Measurements from ENCODE around the gene WAS.

The WAS gene

DNA sequence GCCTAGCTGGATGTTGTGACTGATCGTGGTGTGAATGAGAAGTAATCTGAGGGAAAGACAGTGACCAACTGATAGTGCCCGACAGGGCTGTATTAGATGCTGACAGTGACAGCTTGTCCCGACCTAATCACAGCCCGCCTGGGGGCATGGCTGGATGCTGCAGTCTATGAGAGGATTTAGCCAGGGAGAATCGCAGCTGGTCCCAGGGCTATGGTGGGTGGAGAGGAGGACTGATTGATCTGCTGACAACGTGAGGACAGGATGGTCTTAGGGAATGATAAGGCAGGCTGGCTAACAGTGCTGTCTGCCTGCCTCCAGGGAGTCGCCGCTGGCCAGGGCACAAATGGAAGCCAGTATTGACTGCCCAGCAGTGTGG lies 12.3 kb downstream of the WAS start:
- TF ChIP-seq BACH2 (CRISPR knock-in tag; IDR thresholded peaks at IDR 0.05; ENCODE audit: borderline replicate concordance) (no peak), ZNF70 (CRISPR knock-in tag; IDR thresholded peaks at IDR 0.05) (no peak), GLIS3 (CRISPR knock-in tag; IDR thresholded peaks at IDR 0.05) (no peak), CSDC2 (CRISPR knock-in tag; IDR thresholded peaks at IDR 0.05) (no peak), PPARA (CRISPR knock-in tag; IDR thresholded peaks at IDR 0.05; ENCODE audit: borderline replicate concordance) (no peak), SNAI2 (CRISPR knock-in tag; IDR thresholded peaks at IDR 0.05) (no peak), TSHZ2 (CRISPR knock-in tag; IDR thresholded peaks at IDR 0.05) (no peak), CREB5 (CRISPR knock-in tag; IDR thresholded peaks at IDR 0.05; ENCODE audit: low read depth) (no peak), ZNF565 (CRISPR knock-in tag; conservative IDR thresholded peaks at IDR 0.05; ENCODE audit: low read depth) (no peak), RARB (CRISPR knock-in tag; IDR thresholded peaks at IDR 0.05) (no peak), ZFP30 (CRISPR knock-in tag; IDR thresholded peaks at IDR 0.05) (no peak), CSRNP3 (CRISPR knock-in tag; IDR thresholded peaks at IDR 0.05) (no peak), ZFP3 (CRISPR knock-in tag; IDR thresholded peaks at IDR 0.05) (no peak), OSR1 (CRISPR knock-in tag; IDR thresholded peaks at IDR 0.05) (no peak), ISL1 (CRISPR knock-in tag; IDR thresholded peaks at IDR 0.05) (no peak), ZNF8 (CRISPR knock-in tag; IDR thresholded peaks at IDR 0.05) (no peak)
- TF ChIP-seq, protein P1, sequence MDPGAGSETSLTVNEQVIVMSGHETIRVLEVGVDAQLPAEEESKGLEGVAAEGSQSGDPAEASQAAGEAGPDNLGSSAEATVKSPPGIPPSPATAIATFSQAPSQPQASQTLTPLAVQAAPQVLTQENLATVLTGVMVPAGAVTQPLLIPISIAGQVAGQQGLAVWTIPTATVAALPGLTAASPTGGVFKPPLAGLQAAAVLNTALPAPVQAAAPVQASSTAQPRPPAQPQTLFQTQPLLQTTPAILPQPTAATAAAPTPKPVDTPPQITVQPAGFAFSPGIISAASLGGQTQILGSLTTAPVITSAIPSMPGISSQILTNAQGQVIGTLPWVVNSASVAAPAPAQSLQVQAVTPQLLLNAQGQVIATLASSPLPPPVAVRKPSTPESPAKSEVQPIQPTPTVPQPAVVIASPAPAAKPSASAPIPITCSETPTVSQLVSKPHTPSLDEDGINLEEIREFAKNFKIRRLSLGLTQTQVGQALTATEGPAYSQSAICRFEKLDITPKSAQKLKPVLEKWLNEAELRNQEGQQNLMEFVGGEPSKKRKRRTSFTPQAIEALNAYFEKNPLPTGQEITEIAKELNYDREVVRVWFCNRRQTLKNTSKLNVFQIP (CRISPR knock-in tag; IDR thresholded peaks at IDR 0.05; ENCODE audit: borderline replicate concordance, low read depth) = no peak
- TF ChIP-seq, protein P2, sequence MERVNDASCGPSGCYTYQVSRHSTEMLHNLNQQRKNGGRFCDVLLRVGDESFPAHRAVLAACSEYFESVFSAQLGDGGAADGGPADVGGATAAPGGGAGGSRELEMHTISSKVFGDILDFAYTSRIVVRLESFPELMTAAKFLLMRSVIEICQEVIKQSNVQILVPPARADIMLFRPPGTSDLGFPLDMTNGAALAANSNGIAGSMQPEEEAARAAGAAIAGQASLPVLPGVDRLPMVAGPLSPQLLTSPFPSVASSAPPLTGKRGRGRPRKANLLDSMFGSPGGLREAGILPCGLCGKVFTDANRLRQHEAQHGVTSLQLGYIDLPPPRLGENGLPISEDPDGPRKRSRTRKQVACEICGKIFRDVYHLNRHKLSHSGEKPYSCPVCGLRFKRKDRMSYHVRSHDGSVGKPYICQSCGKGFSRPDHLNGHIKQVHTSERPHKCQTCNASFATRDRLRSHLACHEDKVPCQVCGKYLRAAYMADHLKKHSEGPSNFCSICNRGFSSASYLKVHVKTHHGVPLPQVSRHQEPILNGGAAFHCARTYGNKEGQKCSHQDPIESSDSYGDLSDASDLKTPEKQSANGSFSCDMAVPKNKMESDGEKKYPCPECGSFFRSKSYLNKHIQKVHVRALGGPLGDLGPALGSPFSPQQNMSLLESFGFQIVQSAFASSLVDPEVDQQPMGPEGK (CRISPR knock-in tag; IDR thresholded peaks at IDR 0.05; ENCODE audit: borderline replicate concordance) = no peak
- no peak; the same call in 2 of the 3 replicates for ATAC-seq

- TF ChIP-seq BACH2 (CRISPR knock-in tag; IDR thresholded peaks at IDR 0.05; ENCODE audit: borderline replicate concordance) (no peak), ISL1 (CRISPR knock-in tag; IDR thresholded peaks at IDR 0.05) (no peak), OSR1 (CRISPR knock-in tag; IDR thresholded peaks at IDR 0.05) (no peak), CREB5 (CRISPR knock-in tag; IDR thresholded peaks at IDR 0.05; ENCODE audit: low read depth) (no peak), CSRNP3 (CRISPR knock-in tag; IDR thresholded peaks at IDR 0.05) (no peak), ARNTL (CRISPR knock-in tag; IDR thresholded peaks at IDR 0.05; ENCODE audit: borderline replicate concordance, low read depth) (no peak), ZNF8 (CRISPR knock-in tag; IDR thresholded peaks at IDR 0.05) (no peak), TSHZ2 (CRISPR knock-in tag; IDR thresholded peaks at IDR 0.05) (no peak), PPARA (CRISPR knock-in tag; IDR thresholded peaks at IDR 0.05; ENCODE audit: borderline replicate concordance) (no peak), ESRRG (CRISPR knock-in tag; IDR thresholded peaks at IDR 0.05) (no peak), TCF4 (CRISPR knock-in tag; IDR thresholded peaks at IDR 0.05; ENCODE audit: borderline replicate concordance) (no peak), TOX (CRISPR knock-in tag; IDR thresholded peaks at IDR 0.05; ENCODE audit: borderline replicate concordance) (no peak), ZFP30 (CRISPR knock-in tag; IDR thresholded peaks at IDR 0.05) (no peak), ZC3H10 (CRISPR knock-in tag; IDR thresholded peaks at IDR 0.05) (no peak), ZFP3 (CRISPR knock-in tag; IDR thresholded peaks at IDR 0.05) (no peak), SNAI2 (CRISPR knock-in tag; IDR thresholded peaks at IDR 0.05) (no peak), RARB (CRISPR knock-in tag; IDR thresholded peaks at IDR 0.05) (no peak)
- peak; percentile 96 for ATAC-seq
Measured at GRCh38 chrX:48696301-48696908, 12.8 kb downstream of the WAS start, which contains the start of gene SUV39H1. TSS of gene SUV39H1 (plus strand) at chrX:48696734. CDS start at chrX:48696785, 51 bp downstream.

Data from SK-N-SH treated with all-trans-retinoic acid at 6 μM for 48 hours (cell line).